GM19035 (cell line): ENCODE measurements around the gene JUNB.

Experiments
- ATAC-seq: cut with Tn5 transposase; IDR thresholded peaks from one replicate; pipeline ENCODE4 v1.9.1; 2021; ENCODE audit not compliant: unreplicated experiment

JUNB gene

DNA sequence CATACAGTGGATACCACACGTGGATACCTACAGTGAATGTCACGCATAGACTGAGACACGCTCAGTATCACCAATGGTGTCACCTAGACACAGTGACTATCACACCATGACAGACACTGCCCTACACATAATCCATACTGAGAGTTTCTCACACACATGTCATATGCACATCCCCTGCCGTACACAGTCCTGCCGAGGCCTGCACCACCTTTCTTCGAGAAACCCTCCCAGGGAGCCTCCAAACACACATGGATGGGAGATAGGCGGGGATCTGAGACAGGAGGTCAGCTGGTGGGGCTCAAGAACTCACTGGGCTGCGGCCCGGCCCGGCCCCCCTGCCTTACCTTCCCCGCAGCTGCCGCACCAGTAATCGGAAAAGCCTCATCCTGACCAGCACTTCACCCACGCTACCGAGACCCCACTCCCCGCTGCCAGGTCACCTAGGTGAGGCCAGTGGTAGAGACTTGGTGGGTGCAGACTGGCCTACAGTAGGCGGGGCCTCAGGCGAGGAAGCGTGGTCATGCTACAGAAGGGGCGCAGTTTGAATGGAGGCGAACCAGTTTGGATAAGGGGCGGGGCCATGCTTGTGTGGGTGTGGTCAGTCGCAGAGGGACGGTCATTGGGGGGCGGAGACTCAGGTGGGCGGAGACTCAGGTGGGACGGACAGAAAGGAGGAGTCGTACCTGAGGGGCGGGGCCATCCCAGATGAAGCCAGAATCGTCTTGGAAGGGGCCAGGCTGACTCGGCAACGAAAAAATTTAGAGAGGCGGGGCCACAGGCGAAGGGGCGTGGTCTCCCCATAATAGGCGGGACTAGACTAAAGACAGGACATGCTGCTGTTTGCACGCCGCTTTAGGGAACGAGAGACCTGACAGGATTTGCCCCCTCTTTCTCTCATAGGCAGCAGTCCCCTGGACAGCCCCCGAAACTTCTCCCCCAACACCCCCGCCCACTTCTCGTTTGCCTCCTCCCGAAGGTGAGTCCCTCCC is 49.1 kb downstream of the JUNB start:
- no peak for ATAC-seq

DNA sequence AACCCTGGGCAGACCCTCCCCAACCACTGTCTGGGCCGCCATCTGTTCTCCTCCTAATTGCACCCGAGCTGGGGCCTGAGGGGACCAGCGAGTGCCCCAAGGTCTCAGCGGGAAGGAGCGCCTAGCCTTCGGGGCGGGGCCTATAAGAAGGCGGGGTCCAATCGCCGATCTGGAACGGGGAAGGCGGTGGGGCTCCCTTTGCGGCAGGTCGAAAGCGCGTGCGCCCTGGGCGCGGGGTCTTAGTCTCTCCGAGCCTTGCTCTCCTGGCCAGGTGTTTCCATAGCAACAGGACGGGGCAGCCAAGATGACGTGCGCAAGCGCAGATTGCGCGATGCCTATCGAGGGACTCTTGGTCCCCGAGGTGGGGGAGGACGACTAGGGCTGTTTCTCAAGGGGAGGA is 49.8 kb downstream of the JUNB start:
- no peak for ATAC-seq

DNA sequence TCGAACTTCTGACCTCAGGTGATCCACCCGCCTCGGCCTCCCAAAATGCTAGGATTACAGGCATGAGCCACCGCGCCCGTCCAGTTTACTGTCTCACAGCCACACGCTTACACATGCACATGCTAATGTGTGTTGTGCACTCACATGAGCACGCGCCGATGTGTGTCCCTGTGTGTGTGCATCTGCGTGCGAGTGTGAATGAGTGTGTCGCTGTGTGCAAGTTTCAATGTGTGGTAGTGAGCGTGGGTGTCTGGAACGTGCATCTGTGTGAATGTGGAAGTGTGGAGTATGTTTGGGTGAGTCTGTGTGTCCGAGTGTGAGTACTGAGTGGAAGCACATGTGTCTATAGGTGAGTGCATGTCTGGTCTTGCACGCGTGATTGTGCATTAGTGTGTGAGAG is 51.2 kb downstream of the JUNB start:
- ATAC-seq: no peak
